H1 (cell line): ENCODE measurements around the gene STARD7. TPM values are rescaled to one million over a fixed set of nuclear protein-coding genes. Genes with fewer than 3 reads are reported as not detected.

Experiments used
- CTCF ChIA-PET: fragments of 300-600 bp; sonication (Branson Sonifier 250); formaldehyde crosslinking; loops from one replicate; lab custom pipeline; 2021; ENCODE audit not compliant: partially characterized antibody; lab: Charles Lee
- POLR2A ChIA-PET: fragments of 300-600 bp; sonication (Branson Sonifier 250); formaldehyde crosslinking; loops from one replicate; lab custom pipeline; 2021; ENCODE audit warnings: inconsistent platforms; ENCODE audit not compliant: partially characterized antibody; lab: Charles Lee
- DNase-seq, 2 experiments: peaks; one replicate each; pipeline versions ENCODE4 v3.0.0 to v3.0.0-alpha.2; 2010 to 2022; ENCODE audit warnings: low spot score in 2 of 2, low read depth in 1 of 2, mixed read lengths in 1 of 2
- FAIRE-seq: peaks from 2 replicates; lab custom pipeline; 2011; peaks lifted over from hg19 to GRCh38; lab: Jason Lieb, UNC
- H2AFZ ChIP-seq: 2 replicates; pipeline ENCODE4 v1.8.1; 2012; ENCODE audit warnings: low read length, inconsistent platforms
- H2AK5ac ChIP-seq: 2 replicates; pipeline ENCODE4 v1.6.1; 2013; ENCODE audit warnings: low read depth, low read length
- H2BK120ac ChIP-seq: replicated peaks from 2 replicates; pipeline ENCODE3; 2013; ENCODE audit warnings: low read depth, low read length, inconsistent platforms
- H2BK12ac ChIP-seq: 2 replicates; pipeline ENCODE4 v1.6.1; 2013; ENCODE audit warnings: low read depth, low read length
- H2BK15ac ChIP-seq: 2 replicates; pipeline ENCODE4 v1.6.1; 2013; ENCODE audit warnings: low read length
- H2BK20ac ChIP-seq: 2 replicates; pipeline ENCODE4 v1.6.1; 2013; ENCODE audit warnings: low read length
- H2BK5ac ChIP-seq: 2 replicates; pipeline ENCODE4 v1.6.1; 2013; ENCODE audit warnings: low read depth, low read length
- H3K14ac ChIP-seq: 2 replicates; pipeline ENCODE4 v1.6.1; 2013; ENCODE audit warnings: inconsistent platforms; ENCODE audit not compliant: insufficient read length
- H3K18ac ChIP-seq: 2 replicates; pipeline ENCODE4 v1.6.1; 2013; ENCODE audit warnings: low read length; ENCODE audit errors: extremely low read depth
- H3K23ac ChIP-seq: 2 replicates; pipeline ENCODE4 v1.6.1; 2013; ENCODE audit warnings: inconsistent platforms; ENCODE audit not compliant: insufficient read length
- H3K23me2 ChIP-seq: 2 replicates; pipeline ENCODE4 v1.6.1; 2013; ENCODE audit warnings: low read depth, low read length
- H3K27ac ChIP-seq: 2 replicates; pipeline ENCODE4 v1.6.1; 2011; ENCODE audit warnings: low read depth, low read length, inconsistent platforms
- H3K27me3 ChIP-seq, 4 experiments: replicated peaks in 1 of 4; 1 replicate in 1 of 4; 2 replicates in 3 of 4; pipeline versions ENCODE4 v1.6.1 to v1.8.1; 2011 to 2013; ENCODE audit warnings: low read length in 3 of 4, mild to moderate bottlenecking in 3 of 4, inconsistent platforms in 2 of 4, mixed read lengths in 2 of 4, moderate library complexity in 1 of 4; ENCODE audit not compliant: control insufficient read depth in 3 of 4, insufficient read depth in 3 of 4; ENCODE audit errors: extremely low read depth in 1 of 4
- H3K36me3 ChIP-seq, 4 experiments: 2 replicates each; pipeline versions ENCODE4 v1.6.1 to v1.8.1; 2011 to 2013; ENCODE audit warnings: mild to moderate bottlenecking in 4 of 4, low read length in 3 of 4, moderate library complexity in 2 of 4, control low read depth in 1 of 4, inconsistent platforms in 1 of 4; ENCODE audit not compliant: insufficient read depth in 4 of 4, control insufficient read depth in 2 of 4
- H3K4ac ChIP-seq: replicated peaks from 2 replicates; pipeline ENCODE3; 2013; ENCODE audit warnings: low read length, low read depth, mixed read lengths, inconsistent platforms; ENCODE audit not compliant: insufficient read length
- H3K4me1 ChIP-seq, 4 experiments: replicated peaks in 1 of 4; 1 replicate in 1 of 4; 2 replicates in 3 of 4; pipeline versions ENCODE4 v1.6.1 to v1.8.1; 2011 to 2013; ENCODE audit warnings: low read length in 3 of 4, inconsistent platforms in 2 of 4, mixed read lengths in 1 of 4; ENCODE audit not compliant: insufficient read depth in 4 of 4, control insufficient read depth in 3 of 4
- H3K4me2 ChIP-seq, 2 experiments: 2 replicates each; pipeline versions ENCODE4 v1.6.1 to v1.8.1; 2011 to 2013; ENCODE audit warnings: low read depth in 2 of 2, low read length in 2 of 2, control low read depth in 1 of 2, inconsistent platforms in 1 of 2, mild to moderate bottlenecking in 1 of 2; ENCODE audit not compliant: insufficient read depth in 1 of 2
- H3K4me3 ChIP-seq, 4 experiments: fragments of 200-600, 300-600 bp in 1 of 4; sonication (generic), shearing (Covaris generic), sonication (Bioruptor Twin) in 1 of 4; 2 replicates each; pipeline versions ENCODE4 v1.5.1 to v1.8.1; 2011 to 2016; ENCODE audit warnings: low read length in 4 of 4, low read depth in 3 of 4, control low read depth in 2 of 4, inconsistent platforms in 2 of 4, mild to moderate bottlenecking in 2 of 4, mixed read lengths in 1 of 4, moderate library complexity in 1 of 4; ENCODE audit not compliant: insufficient read depth in 2 of 4; ENCODE audit errors: extremely low read depth in 1 of 4
- H3K56ac ChIP-seq: replicated peaks from 2 replicates; pipeline ENCODE3; 2013; ENCODE audit warnings: low read depth, mild to moderate bottlenecking, mixed read lengths, low read length, inconsistent platforms; ENCODE audit not compliant: insufficient read length
- H3K79me1 ChIP-seq: 2 replicates; pipeline ENCODE4 v1.6.1; 2013; ENCODE audit warnings: low read depth, low read length, control low read depth
- H3K79me2 ChIP-seq, 2 experiments: 2 replicates each; pipeline versions ENCODE4 v1.6.1 to v1.8.1; 2012 to 2013; ENCODE audit warnings: low read length in 2 of 2, mild to moderate bottlenecking in 2 of 2, inconsistent platforms in 1 of 2; ENCODE audit not compliant: insufficient read depth in 2 of 2, control insufficient read depth in 1 of 2
- H3K9ac ChIP-seq, 4 experiments: replicated peaks in 1 of 4; 1 replicate in 1 of 4; 2 replicates in 3 of 4; pipeline versions ENCODE4 v1.6.1 to v1.8.1; 2011 to 2013; ENCODE audit warnings: low read depth in 3 of 4, low read length in 3 of 4, control low read depth in 2 of 4, mild to moderate bottlenecking in 2 of 4, moderate library complexity in 2 of 4, inconsistent platforms in 1 of 4; ENCODE audit errors: extremely low read depth in 1 of 4
- H3K9me3 ChIP-seq, 2 experiments: 2 replicates each; pipeline versions ENCODE4 v1.6.1 to v1.8.1; 2012 to 2013; ENCODE audit warnings: mild to moderate bottlenecking in 2 of 2, moderate library complexity in 2 of 2, control low read depth in 1 of 2, inconsistent platforms in 1 of 2, low read depth in 1 of 2, low read length in 1 of 2, mixed read lengths in 1 of 2; ENCODE audit not compliant: insufficient read depth in 2 of 2
- H4K20me1 ChIP-seq, 2 experiments: replicated peaks in 1 of 2; 2 replicates each; pipeline versions ENCODE3 to v1.8.1; 2011 to 2013; ENCODE audit warnings: inconsistent platforms in 2 of 2, low read length in 2 of 2, mild to moderate bottlenecking in 1 of 2; ENCODE audit not compliant: insufficient read depth in 2 of 2, control insufficient read depth in 1 of 2
- H4K5ac ChIP-seq: 2 replicates; pipeline ENCODE4 v1.6.1; 2013; ENCODE audit warnings: low read length, low read depth, mixed read lengths, inconsistent platforms; ENCODE audit not compliant: insufficient read length
- H4K8ac ChIP-seq: 2 replicates; pipeline ENCODE4 v1.8.0; 2013; ENCODE audit warnings: mild to moderate bottlenecking, moderate library complexity, low read length, inconsistent platforms; ENCODE audit not compliant: insufficient read depth; ENCODE audit errors: extremely low read depth
- H4K91ac ChIP-seq: replicated peaks from 2 replicates; pipeline ENCODE3; 2013; ENCODE audit warnings: low read length, mixed read lengths, inconsistent platforms; ENCODE audit not compliant: insufficient read length
- MAFK ChIP-seq: IDR thresholded peaks from 2 replicates; pipeline ENCODE4 v1.6.1; 2012; ENCODE audit warnings: low read depth, mild to moderate bottlenecking, improper control_type of control experiment, low read length
- SIRT6 ChIP-seq: IDR thresholded peaks from one replicate; pipeline ENCODE4 v1.7.1; 2012; ENCODE audit warnings: low read length, inconsistent platforms
- SRF ChIP-seq: IDR thresholded peaks from 2 replicates; pipeline ENCODE4 v1.6.1; 2011; ENCODE audit warnings: mild to moderate bottlenecking, low read depth, low read length, moderate library complexity
- WGBS, 2 experiments: shearing (Covaris generic) in 1 of 2; methylation state at CpG; one replicate each; pipeline versions ENCODE4 v1.1.6 to v1.1.7; 2013 to 2015; ENCODE audit warnings: low lambda C conversion rate in 2 of 2, mixed read lengths in 2 of 2, inconsistent platforms in 1 of 2, low coverage in 1 of 2, missing lambda C conversion rate in 1 of 2; ENCODE audit not compliant: insufficient replicate concordance in 2 of 2, insufficient coverage in 1 of 2, insufficient read length in 1 of 2; ENCODE audit errors: extremely low coverage in 1 of 2, missing lambda C conversion rate in 1 of 2; 5-methylcytosine and 5-hydroxymethylcytosine counted together
- polyA plus RNA-seq, 7 experiments: library from polyadenylated mRNA; depleted of rRNA in 3 of 7; stranded (reverse) in 5 of 7; unstranded in 2 of 7; fragments of >200 nt in 5 of 7; fragments of 200-250 nt in 2 of 7; gene quantifications; 1 replicate in 5 of 7; 2 replicates in 1 of 7; 4 replicates in 1 of 7; pipeline versions ENCODE4 v1.2.1 to v1.2.3, GENCODE V29; 2011 to 2013; ENCODE audit warnings: missing spikeins in 2 of 7, mixed read lengths in 2 of 7
- total RNA-seq: library from RNA; stranded (reverse); fragmentation: NEBNext Ultra II Directional; extraction: Animal tissue kit (Norgen Biotek cat#: 25700); gene quantifications from 2 replicates; pipeline ENCODE4 v1.2.1, GENCODE V29; 2021

STARD7 gene
- total and polyA plus RNA-seq, 2 of the 8 experiments (the other 6 are each of a cell fraction or from before 2014, with no cell fraction given) = 89.1 to 200 TPM

GRCh38 chr2:96154506-96155380, 53.9 kb downstream of the STARD7 start:
- no peaks in the 10 kb centered on the region; a peak in 1 of 7 replicates for H3K27me3 ChIP-seq
- H3K4me1 ChIP-seq = peaks cover 0 to 20% (median 6%) of the 10 kb centered on the region in 4 experiments; a peak in 6 of 7 replicates
- H4K5ac ChIP-seq = no peak overlapping the region
- no peak overlapping the region for H3K18ac ChIP-seq
- H3K9ac ChIP-seq = no peak overlapping the region
- FAIRE-seq (no peak), DNase-seq (no peak)
- H3K14ac ChIP-seq = no peak overlapping the region
- H2AK5ac ChIP-seq = no peak overlapping the region
- H3K4ac ChIP-seq = no peak overlapping the region
- H3K79me1 ChIP-seq = no peaks in the 10 kb centered on the region
- H3K23me2 ChIP-seq = no peaks in the 10 kb centered on the region; the same call in 1 of the 2 replicates
- 0 out of 2 replicates have a peak overlapping the region, but pooled peaks have one; percentile 27 for H2BK12ac ChIP-seq
- H4K20me1 ChIP-seq = no peaks in the 10 kb centered on the region
- no peak overlapping the region for H2BK5ac ChIP-seq
- H3K79me2 ChIP-seq = no peaks in the 10 kb centered on the region
- no peak overlapping the region for H3K27ac ChIP-seq
- TF ChIP-seq MAFK (no peak), SRF (no peak), SIRT6 (no peak)
- no peak overlapping the region for H3K4me2 ChIP-seq
- WGBS, 2 experiments = 79% methylated on average over 13 of the region's 16 CpGs; no CpG with 5 or more reads in 1 of the 2 experiments
- H3K9me3 ChIP-seq = no peaks in the 10 kb centered on the region
- no peak overlapping the region for H2BK120ac ChIP-seq
- no peak overlapping the region for H2BK20ac ChIP-seq
- no peak overlapping the region for H3K56ac ChIP-seq
- no peak overlapping the region for H2AFZ ChIP-seq
- no peak overlapping the region for H3K23ac ChIP-seq
- no peaks in the 10 kb centered on the region for H3K36me3 ChIP-seq
- ChIA-PET POLR2A (interaction anchor here (0.6 to 1.5 kb wide), 3 partner anchors 9 to 24 kb away, joined by 3 to 6 read pairs (median 4); partner anchors contain the start of genes ASTL and DUSP2), CTCF (interaction anchor here (1.0 to 10.1 kb wide), 5 partner anchors 15 to 114 kb away, joined by 4 to 98 read pairs (median 5); partner anchors contain the start of gene ASTL)
- H4K91ac ChIP-seq = no peak overlapping the region
- H3K4me3 ChIP-seq = no peak overlapping the region
- peak overlapping the region; percentile 75 for H4K8ac ChIP-seq
- no peak overlapping the region for H2BK15ac ChIP-seq
